ENCODE results near the gene PLEKHN1. TPM values are rescaled to one million over a fixed set of nuclear protein-coding genes. Genes with fewer than 3 reads are reported as not detected.

PLEKHN1 gene
- total RNA-seq, 1 donor from 2014 or later: 1.6 TPM

DNA sequence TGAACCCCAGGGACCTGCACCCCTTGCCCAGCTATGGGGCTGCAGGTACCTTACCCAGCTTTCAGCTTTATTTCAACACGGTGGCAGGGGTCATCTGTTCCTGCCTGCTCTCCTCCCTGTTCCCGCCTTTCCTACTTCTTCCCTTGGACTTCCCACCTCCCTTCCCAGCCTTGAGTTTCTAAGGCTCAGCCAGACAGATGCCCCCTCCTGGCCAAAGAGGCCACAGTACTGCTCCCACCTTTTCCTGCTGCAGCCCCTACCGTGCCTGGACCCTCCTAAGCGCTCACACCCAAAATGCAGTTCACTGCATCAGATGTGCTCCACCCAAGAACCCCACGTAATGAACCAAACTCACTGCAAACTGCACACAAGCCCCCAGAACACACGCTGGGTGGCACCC lies 14.9 kb upstream of the PLEKHN1 start:
- Histone ChIP-seq H3K4me3 (ENCODE audit: low read depth, low read length) (no peak overlapping the region), H3K27me3 (ENCODE audit: control insufficient read depth, insufficient read depth, low read length) (no peaks in the 10 kb centered on the region), H3K36me3 (ENCODE audit: control insufficient read depth, insufficient read depth, low read length) (peaks cover 73% of the 10 kb centered on the region)
- TF ChIP-seq, protein P1, sequence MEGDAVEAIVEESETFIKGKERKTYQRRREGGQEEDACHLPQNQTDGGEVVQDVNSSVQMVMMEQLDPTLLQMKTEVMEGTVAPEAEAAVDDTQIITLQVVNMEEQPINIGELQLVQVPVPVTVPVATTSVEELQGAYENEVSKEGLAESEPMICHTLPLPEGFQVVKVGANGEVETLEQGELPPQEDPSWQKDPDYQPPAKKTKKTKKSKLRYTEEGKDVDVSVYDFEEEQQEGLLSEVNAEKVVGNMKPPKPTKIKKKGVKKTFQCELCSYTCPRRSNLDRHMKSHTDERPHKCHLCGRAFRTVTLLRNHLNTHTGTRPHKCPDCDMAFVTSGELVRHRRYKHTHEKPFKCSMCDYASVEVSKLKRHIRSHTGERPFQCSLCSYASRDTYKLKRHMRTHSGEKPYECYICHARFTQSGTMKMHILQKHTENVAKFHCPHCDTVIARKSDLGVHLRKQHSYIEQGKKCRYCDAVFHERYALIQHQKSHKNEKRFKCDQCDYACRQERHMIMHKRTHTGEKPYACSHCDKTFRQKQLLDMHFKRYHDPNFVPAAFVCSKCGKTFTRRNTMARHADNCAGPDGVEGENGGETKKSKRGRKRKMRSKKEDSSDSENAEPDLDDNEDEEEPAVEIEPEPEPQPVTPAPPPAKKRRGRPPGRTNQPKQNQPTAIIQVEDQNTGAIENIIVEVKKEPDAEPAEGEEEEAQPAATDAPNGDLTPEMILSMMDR (IDR thresholded peaks at IDR 0.05; ENCODE audit: insufficient read depth, low read length, severe bottlenecking): no peak
- FAIRE-seq (no peak), DNase-seq (ENCODE audit: low read depth) (no peak)

GRCh38 chr1:952201-952600 lies 14.1 kb upstream of the PLEKHN1 start:
- DNase-seq (ENCODE audit: low read depth) (no peak), FAIRE-seq (no peak)
- peaks cover 73% of the 10 kb centered on the region for H3K36me3 ChIP-seq (ENCODE audit: control insufficient read depth, insufficient read depth, low read length)
- no peak overlapping the region for H3K4me3 ChIP-seq (ENCODE audit: low read depth, low read length)
- H3K27me3 ChIP-seq (ENCODE audit: control insufficient read depth, insufficient read depth, low read length): no peaks in the 10 kb centered on the region
- TF ChIP-seq, protein P1 (IDR thresholded peaks at IDR 0.05; ENCODE audit: insufficient read depth, low read length, severe bottlenecking): no peak

- H3K36me3 ChIP-seq (ENCODE audit: control insufficient read depth, insufficient read depth, low read length): peaks cover 70% of the 10 kb centered on the region
- no peaks in the 10 kb centered on the region for H3K27me3 ChIP-seq (ENCODE audit: control insufficient read depth, insufficient read depth, low read length)
- TF ChIP-seq, protein P1 (IDR thresholded peaks at IDR 0.05; ENCODE audit: insufficient read depth, low read length, severe bottlenecking): no peak
- DNase-seq (ENCODE audit: low read depth): no peak
- FAIRE-seq: no peak
- no peak overlapping the region for H3K4me3 ChIP-seq (ENCODE audit: low read depth, low read length)
These were observed 13.7 kb upstream of the PLEKHN1 start for GRCh38 chr1:952603-953002.

- DNase-seq (ENCODE audit: low read depth) (no peak), FAIRE-seq (no peak)
- H3K4me3 ChIP-seq (ENCODE audit: low read depth, low read length): no peak overlapping the region
- TF ChIP-seq, protein P1 (IDR thresholded peaks at IDR 0.05; ENCODE audit: insufficient read depth, low read length, severe bottlenecking): no peak
- H3K27me3 ChIP-seq (ENCODE audit: control insufficient read depth, insufficient read depth, low read length): no peaks in the 10 kb centered on the region
- peaks cover 62% of the 10 kb centered on the region for H3K36me3 ChIP-seq (ENCODE audit: control insufficient read depth, insufficient read depth, low read length)
These were observed 12.6 kb upstream of the PLEKHN1 start for GRCh38 chr1:953524-954320.

DNA sequence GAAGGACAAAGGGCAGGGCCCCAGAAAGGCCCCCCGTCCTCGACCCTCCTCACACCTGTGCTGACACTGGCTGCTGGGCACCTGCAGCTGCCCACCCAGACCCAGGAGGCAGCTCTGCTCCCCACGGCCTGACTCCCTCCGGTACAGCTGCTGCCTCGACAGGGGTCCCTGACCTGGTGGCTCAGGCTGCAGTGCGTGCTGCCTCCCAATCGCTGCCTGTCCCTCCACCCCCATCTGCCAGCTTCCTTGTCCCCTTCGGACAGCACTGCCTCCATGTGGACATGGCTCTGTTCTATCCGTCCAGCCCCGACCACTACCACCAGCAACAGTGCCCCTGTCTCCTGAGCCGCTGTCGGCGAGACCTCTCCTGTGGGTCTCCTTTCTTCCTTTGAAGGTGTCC lies 11.4 kb upstream of the PLEKHN1 start:
- TF ChIP-seq, protein P1 (IDR thresholded peaks at IDR 0.05; ENCODE audit: insufficient read depth, low read length, severe bottlenecking): no peak
- no peaks in the 10 kb centered on the region for H3K27me3 ChIP-seq (ENCODE audit: control insufficient read depth, insufficient read depth, low read length)
- FAIRE-seq (no peak), DNase-seq (ENCODE audit: low read depth) (no peak)
- H3K36me3 ChIP-seq (ENCODE audit: control insufficient read depth, insufficient read depth, low read length): peaks cover 52% of the 10 kb centered on the region
- H3K4me3 ChIP-seq (ENCODE audit: low read depth, low read length): no peak overlapping the region

GRCh38 chr1:955474-955873 lies 10.8 kb upstream of the PLEKHN1 start:
- Histone ChIP-seq H3K4me3 (ENCODE audit: low read depth, low read length) (no peak overlapping the region), H3K27me3 (ENCODE audit: control insufficient read depth, insufficient read depth, low read length) (no peaks in the 10 kb centered on the region), H3K36me3 (ENCODE audit: control insufficient read depth, insufficient read depth, low read length) (peaks cover 47% of the 10 kb centered on the region)
- no peak for FAIRE-seq
- DNase-seq (ENCODE audit: low read depth): no peak
- TF ChIP-seq, protein P1 (IDR thresholded peaks at IDR 0.05; ENCODE audit: insufficient read depth, low read length, severe bottlenecking): no peak

Data from bronchial epithelial cell (primary cell).